NCI-H526 treated with DMSO at 0.1 percent for 48 hours (cell line): ENCODE measurements around the gene SDS.

Source experiments
- DNase-seq: peaks from one replicate; lab custom pipeline; 2025; lab: John Stamatoyannopoulos, UW

Gene SDS

DNA sequence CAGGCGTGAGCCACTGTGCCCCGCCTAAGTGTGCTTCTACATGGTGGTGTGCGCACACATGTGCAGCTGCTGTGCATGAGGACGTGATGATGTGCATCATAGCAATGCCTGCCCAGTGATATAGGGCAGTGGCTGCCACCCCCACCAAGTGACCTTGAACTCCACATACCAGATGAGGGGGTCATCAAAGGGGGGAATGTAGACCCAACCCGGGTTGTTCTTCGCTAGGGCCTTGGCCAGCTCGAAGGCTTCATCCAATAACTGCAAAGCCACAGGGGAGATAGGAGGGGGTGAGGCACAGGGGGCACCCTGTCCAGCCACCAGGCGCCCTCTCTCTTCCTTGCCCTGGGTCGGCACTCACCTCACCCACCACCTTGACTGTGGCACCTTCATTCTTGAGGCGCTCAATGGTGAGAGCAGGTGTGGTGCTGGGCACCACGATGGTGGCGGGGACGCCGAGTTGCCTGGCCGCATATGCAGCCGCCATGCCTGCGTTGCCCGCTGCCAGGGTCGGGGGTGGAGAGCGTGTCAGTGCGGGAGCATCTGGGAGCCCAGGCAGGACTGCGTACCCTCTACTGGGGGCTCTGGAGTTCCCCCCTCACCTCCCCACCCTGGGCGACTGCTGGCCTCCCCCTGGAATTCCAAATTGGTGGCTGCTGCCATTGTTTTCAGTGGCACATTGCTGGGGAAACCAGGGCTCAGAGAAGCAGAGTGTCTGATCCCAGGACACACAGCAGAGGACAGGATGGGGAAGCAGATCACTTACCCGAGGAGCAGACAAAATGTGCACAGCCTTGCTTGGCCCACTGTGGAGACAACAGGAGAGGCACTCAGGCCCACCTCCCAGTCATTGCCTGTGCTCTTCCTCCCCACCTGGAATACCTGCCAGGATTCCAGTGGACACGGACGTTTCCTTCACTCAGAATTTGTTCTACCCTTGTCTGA lies 5.1 kb downstream of the SDS start:
- DNase-seq = no peak

- no peak for DNase-seq
Measured at GRCh38 chr12:113397497-113398197, 6.0 kb downstream of the SDS start.

- DNase-seq = no peak
Measured at GRCh38 chr12:113396828-113397496, 6.7 kb downstream of the SDS start.

GRCh38 chr12:113396200-113396599 lies 7.5 kb downstream of the SDS start:
- no peak for DNase-seq

DNA sequence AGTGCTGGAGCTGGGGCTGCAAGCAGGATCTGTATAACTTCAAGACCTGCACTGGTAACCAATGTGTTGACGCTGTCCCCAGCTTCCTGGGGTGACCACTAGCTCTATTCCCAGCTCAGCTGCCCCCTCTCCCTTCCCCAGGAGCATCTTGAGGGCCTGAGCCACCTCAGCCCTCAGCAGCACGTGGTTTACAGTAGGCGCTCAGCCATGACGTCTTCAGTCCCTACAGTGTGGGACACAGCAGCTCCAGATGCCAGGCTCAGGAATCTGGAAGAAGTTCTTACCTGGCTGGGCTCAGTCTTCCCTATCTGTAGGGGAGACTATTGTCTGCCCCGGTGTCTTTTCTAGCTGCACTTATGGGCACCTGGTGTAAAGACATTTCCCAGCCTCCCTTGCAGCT lies 8.6 kb downstream of the SDS start:
- no peak for DNase-seq

- no peak for DNase-seq
Measured at GRCh38 chr12:113393749-113394148, 9.9 kb downstream of the SDS start.

- DNase-seq = no peak
Measured at GRCh38 chr12:113392988-113393579, 10.6 kb downstream of the SDS start.

GRCh38 chr12:113392520-113392919 lies 11.2 kb downstream of the SDS start:
- no peak for DNase-seq

DNA sequence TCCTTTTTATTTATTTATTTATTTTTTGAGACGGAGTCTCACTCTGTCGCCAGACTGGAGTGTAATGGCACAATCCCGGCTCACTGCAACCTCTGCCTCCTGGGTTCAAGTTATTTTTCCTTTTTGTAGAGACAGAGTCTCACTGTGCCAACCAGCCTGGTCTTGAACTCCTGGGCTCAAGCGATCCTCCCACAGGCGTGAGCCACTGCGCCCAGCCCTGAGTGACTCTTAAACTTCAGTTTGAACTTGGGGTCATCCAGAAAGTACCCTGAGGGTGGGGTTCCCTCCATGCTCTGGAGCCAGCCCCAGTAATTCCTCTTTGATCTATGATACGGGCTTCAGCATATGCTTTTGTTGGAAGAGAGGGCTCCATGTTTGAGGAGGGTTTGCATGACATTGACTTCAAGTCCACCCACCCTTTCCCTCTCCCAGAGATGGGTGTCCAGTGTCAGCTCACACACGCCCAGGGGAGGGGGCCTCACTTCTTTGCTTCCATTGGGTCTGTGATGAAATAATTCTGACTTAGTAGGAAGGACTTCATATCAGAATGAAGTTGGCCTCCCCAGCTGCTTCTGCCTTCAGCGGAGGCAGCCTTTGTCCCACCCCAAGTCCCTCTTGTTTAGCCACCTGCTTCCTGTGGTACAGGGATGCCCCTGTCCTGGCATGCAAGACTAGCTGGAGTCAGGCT lies 11.9 kb downstream of the SDS start:
- no peak for DNase-seq

DNA sequence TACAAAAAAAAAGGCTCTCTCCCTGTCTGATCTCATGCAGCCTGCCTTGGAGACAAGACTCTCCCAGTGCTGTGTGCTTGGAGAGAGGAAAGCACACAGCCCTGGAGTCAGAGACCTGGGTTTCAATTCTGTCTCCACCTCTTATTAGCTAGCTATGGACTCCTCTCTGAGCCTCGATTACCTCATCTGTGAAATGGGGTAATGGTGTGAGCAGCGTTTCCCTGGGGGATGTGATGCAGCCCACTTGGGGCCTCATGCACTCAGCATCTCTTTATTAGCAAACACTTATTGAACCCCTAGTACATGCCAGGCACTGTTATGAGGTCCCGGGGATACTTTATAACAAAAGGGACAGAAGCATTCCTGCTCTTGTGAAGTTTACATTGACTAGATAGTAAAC lies 12.5 kb downstream of the SDS start:
- no peak for DNase-seq

DNA sequence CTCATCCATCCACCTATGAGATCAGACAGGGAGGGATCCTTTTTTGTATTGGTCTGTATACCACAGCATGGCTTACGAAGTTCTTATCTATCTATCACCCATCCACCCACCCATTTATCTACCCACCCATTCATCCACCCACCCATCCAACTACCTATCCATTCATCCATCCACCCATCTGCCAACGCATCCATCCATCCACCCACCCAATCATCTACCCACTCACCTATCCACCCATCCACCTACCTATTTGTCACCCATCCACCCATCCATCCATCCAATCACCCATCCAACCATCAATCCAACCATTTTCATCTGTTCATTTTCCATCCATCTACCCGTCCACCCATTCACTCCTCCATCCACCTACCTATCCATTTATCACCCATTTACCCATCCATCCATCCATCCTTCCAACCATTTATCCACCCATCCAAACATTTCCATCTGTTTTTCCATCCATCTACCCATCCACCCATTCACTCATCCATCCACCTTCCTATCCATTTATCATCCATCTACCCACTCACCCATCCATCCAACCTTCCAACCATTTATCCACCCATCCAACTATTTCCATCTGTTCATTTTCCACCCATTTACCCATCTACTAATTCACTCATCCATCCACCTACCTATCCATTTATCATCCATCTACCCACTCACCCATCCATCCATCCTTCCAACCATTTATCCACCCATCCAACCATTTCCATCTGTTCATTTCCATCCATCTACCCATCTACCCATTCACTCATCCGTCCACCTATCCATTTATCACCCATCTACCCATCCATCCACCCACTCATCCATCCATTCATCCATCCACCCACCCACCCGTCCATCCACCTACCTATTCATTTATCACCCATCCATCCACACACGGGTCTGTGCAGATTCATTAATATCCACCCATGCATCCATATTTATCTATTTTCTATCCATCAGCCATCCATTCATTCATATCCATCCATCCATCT lies 13.3 kb downstream of the SDS start:
- no peak for DNase-seq

- no peak for DNase-seq
Measured at GRCh38 chr12:113388351-113388750, 15.3 kb downstream of the SDS start.

DNA sequence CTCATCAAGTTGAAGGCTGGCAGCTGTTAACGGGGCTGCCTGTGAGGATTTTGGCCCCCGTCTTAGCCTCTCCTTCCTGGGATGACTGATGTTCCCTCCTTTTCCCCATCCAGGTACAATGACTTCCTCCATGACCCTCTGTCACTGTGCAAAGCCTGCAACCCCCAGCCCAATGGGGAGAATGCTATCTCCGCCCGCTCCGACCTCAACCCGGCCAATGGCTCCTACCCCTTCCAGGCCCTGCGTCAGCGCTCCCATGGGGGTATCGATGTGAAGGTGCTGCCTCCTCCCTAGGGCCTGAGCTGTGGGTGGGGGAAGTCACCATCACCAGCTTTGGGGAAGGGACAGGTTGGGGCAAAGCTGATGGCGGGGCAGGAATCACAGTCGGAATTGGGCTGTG lies 16.1 kb downstream of the SDS start:
- DNase-seq = no peak

DNA sequence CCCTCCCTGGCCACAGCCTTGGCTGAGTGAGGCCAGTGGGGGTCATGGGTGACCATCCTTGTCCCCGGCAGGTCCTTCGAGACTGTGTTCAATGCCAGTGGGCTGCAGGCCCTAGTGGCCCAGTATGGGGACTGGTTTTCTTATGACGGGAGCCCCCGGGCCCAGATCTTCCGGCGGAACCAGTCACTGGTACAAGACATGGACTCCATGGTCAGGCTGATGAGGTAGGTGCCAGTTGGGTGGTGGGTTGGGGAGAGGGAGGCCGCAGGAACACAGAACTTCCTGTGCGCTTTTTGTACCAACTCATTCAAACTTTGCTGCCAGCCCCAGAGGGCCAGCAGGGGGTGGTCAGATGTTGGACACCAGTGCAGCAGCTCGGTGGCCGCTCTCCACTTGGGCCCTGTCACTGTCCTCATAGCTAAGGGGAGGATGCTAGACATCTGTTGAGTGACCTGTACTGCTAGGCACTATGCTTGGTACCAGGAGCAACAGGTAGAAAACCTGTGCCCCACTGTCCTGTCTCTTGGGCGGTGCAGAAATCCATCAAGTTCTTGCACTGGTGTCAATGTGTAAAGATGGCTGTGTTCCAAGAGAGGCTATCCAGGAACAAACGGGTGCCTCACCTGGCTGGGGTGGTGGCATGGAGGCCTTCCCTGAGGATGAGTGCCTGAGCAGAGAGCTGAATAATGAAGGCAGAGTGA lies 16.7 kb downstream of the SDS start:
- no peak for DNase-seq

DNA sequence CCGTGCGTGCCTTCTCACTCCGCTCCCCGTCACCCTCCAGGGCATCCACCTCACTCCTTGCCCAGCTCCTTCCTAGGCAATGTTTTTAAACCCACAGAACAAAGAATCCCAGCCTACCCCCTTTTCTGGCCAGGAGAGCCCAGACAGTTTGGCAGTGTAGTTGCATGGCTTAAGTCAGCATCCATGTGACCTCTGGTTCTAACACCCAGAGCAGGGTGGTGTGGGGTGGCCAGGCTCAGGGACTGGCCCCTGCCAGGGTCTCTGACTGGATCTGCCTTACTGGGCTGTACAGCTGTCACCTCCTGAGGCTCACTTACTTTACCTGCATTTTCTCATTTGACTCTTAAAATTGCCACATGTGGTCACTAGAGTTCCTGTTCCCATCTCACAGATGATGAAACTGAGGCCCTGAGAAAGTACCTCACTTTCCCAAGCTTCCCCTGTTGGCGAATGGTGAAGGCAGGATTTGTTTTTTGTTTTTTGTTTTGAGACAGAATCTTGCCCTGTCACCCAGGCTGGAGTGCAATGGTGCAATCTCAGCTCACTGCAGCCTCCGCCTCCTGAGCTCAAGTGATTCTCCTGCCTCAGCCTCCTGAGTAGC lies 18.3 kb downstream of the SDS start:
- no peak for DNase-seq

- DNase-seq = no peak
Measured at GRCh38 chr12:113384778-113385177, 18.9 kb downstream of the SDS start.

DNA sequence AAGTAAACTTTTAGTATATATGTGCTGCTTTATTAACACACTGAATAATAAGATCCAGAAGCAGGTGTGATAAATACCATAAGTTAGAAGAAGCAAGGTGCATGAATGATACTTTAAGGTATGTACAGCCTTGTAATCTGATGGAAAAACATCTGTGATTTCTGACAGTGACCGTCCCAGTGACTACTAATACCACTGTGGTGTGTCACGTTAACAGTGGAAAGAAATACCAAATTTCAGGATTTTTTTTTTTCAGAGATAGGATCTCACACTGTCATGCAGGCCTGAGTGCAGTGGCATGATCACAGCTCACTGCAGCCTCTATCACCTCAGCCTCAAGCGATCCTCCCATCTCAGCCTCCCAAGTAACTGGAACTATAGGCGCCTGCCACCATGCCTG lies 21.5 kb downstream of the SDS start:
- DNase-seq = no peak

DNA sequence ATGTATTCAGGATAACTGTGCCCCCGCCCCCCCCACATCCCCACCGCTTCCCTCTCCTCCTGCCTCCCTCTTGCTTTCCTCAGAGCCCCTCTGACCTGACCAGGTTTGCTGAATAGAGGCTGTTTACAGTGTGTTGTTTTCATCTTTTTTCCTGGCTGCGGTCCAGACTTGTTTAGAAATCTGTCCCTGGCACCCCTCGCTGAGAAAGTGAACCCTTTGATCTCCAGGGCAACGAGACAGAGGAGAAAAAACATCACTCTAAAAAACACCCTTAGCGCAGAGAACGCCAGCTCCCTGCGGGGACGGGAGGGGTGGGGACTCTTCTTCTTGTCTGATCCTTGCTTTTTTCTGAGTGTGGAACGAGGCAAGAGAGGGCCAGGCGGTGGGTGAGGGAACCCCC lies 22.5 kb downstream of the SDS start:
- DNase-seq = no peak

- no peak for DNase-seq
Measured at GRCh38 chr12:113378291-113378690, 25.4 kb downstream of the SDS start.
